HG03432 (cell line): ENCODE measurements around the gene TSSC4.
"Not testable (repeated sequence)": the region's sequence is repeated elsewhere in the genome, so short reads cannot be mapped to it uniquely, and the experiment has no call there.

Source experiments
- ATAC-seq: cut with Tn5 transposase; IDR thresholded peaks from one replicate; pipeline ENCODE4 v1.9.1; 2021; ENCODE audit warnings: mild to moderate bottlenecking, moderate library complexity; ENCODE audit not compliant: unreplicated experiment

TSSC4 gene

GRCh38 chr11:2400069-2400761 lies at the start of gene TSSC4:
Gene TSSC4, plus strand, starts transcription at chr11:2400750. Its CDS starts 1,884 bp downstream, at chr11:2402634.
- ATAC-seq: peak; percentile 80

- no peak for ATAC-seq
Measured at GRCh38 chr11:2351701-2352100, 48.8 kb upstream of the TSSC4 start.

- no peak for ATAC-seq
Measured at GRCh38 chr11:2352420-2352819, 48.1 kb upstream of the TSSC4 start.

GRCh38 chr11:2355000-2355644 lies 45.4 kb upstream of the TSSC4 start:
- no peak for ATAC-seq

- ATAC-seq: no peak
Measured at GRCh38 chr11:2357246-2357645, 43.3 kb upstream of the TSSC4 start.

- ATAC-seq: not testable (repeated sequence)
Measured at GRCh38 chr11:2357651-2358050, 42.9 kb upstream of the TSSC4 start.

- no peak for ATAC-seq
Measured at GRCh38 chr11:2358754-2359442, 41.7 kb upstream of the TSSC4 start.

GRCh38 chr11:2359557-2359956 lies 41.0 kb upstream of the TSSC4 start:
- no peak for ATAC-seq

- ATAC-seq: no peak
Measured at GRCh38 chr11:2360081-2360642, 40.4 kb upstream of the TSSC4 start.

- ATAC-seq: no peak
Measured at GRCh38 chr11:2361565-2361964, 39.0 kb upstream of the TSSC4 start.

- ATAC-seq: no peak
Measured at GRCh38 chr11:2362414-2362813, 38.1 kb upstream of the TSSC4 start.

- no peak for ATAC-seq
Measured at GRCh38 chr11:2363130-2363529, 37.4 kb upstream of the TSSC4 start.

- ATAC-seq: no peak
Measured at GRCh38 chr11:2363577-2364370, 36.8 kb upstream of the TSSC4 start.

GRCh38 chr11:2364386-2364785 lies 36.2 kb upstream of the TSSC4 start:
- not testable (repeated sequence) for ATAC-seq

GRCh38 chr11:2365571-2366210 lies 34.9 kb upstream of the TSSC4 start:
- no peak for ATAC-seq

GRCh38 chr11:2366276-2366675 lies 34.3 kb upstream of the TSSC4 start:
- no peak for ATAC-seq

GRCh38 chr11:2366733-2367132 lies 33.8 kb upstream of the TSSC4 start:
- ATAC-seq: no peak

- no peak for ATAC-seq
Measured at GRCh38 chr11:2367266-2368160, 33.0 kb upstream of the TSSC4 start.

GRCh38 chr11:2368178-2368850 lies 32.2 kb upstream of the TSSC4 start:
- ATAC-seq: no peak
